Effector CD4-positive, alpha-beta T cell (primary cell): Measurements from ENCODE around the gene ASB18.

Source experiments
- DNase-seq: peaks from one replicate; pipeline ENCODE4 v3.0.0-alpha.2; 2020

ASB18 gene

DNA sequence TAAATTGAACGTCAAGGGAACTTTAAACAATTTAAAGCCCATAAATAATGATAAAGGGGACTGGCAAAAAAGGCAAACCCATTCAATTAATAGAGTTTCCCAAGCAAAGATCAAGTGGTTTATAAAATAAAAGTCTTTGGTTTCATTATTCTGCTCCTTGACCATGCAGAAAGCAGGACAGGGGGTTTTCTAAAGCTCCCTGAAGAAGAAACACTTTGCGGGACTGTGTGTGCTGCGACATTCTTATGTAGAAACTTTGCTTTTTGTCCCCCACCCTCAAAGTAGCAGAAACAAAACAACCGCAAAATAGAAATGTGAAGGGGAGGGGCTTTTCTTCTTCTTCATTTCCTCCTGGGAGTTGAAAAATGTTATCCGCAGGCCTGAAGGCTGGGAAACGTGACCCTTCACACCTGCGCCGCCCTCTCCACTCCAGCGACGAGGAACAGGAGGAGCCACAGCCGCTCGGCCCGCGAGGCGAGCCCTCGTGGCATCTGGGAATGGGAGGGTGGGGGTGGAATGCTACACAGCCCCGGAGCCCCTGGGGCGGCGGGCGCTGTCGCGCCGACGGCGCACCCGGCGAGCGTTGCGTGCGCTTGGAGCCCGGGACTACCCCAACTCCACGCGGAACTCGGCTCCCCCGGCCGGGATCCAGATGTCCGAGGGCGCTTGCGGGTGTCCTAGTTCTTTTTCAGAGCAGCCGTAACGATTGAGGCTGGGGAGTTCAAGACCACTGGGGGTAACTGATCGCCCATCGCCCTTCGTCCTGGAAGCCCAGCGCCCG lies 91.8 kb downstream of the ASB18 start:
- no peak for DNase-seq

DNA sequence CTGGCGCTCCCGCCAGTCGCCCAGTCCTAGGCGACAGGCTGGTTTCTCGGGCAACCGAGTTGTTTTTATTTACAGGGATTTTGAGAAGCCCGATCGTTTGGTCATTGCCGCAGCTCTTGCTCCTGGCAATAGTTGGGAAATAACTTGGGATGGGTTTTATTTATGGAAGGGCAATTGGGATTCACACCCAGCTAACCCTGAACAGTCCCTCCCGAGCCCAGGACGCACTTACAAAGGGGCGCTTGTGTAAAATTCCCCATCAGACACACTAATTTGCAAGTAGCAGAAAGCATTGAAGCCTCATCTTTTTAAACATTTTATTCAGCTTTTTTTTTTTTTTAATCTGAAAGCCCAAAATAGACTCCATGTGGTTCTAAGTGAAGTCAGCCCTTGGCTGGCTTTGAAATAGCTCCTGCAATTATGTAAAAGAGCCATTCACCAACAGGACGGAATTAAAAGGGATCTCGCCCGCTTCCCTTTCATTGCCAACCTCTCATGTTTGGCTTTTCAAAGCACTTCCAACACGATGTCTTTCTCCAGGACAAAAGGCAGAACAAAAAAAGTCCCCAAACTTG lies 92.4 kb downstream of the ASB18 start:
- no peak for DNase-seq

DNA sequence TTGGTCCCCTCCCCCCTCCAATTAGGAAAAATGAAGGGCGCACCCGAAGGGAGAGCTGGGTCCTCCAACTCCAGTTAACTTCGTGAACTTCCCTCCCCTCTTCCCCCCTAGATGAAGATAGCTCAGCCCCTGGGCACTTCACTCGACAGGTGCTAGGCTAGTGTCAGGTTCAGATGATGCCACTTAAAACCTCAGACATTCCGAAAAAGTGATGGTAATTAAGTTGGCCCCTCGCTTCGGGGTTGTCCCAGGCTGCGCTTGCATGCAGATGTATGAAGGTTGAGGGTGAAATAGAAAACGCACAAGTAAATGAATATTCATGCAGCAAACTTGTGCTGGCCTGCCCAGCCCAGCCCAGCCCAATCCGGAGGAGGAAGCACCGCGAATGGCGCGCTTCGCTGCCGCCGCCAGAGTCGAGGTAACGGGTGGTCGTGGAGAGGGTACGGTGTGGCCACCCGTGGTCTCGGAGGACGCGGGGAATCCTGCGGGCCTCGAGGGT lies 93.0 kb downstream of the ASB18 start:
- no peak for DNase-seq

DNA sequence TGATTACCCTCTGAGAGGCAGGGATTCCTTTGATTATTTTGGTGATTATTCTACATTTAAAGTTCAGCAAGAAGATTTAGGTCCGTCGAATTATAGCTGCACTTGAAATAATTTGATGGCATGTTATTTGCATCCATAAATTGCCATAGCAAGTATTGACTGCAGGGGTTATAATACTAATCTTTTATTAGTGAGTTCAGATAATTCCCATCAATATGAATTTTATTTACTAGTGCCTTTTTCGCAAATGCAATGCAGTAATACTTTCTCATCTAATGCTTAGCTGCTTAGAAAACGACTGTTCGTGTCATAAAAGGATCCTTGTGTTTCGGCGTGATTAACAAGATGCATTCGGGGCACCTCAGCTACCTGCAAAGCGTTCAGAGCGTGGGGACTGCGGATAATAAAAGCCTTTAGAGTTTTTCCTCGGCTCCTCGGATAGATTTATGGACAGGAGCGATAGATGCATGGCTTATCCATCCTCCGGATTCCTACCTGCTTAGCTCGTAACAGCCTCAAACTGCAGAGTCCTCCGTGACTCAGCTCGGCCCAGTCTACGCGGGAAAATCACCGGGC lies 93.5 kb downstream of the ASB18 start:
- no peak for DNase-seq

DNA sequence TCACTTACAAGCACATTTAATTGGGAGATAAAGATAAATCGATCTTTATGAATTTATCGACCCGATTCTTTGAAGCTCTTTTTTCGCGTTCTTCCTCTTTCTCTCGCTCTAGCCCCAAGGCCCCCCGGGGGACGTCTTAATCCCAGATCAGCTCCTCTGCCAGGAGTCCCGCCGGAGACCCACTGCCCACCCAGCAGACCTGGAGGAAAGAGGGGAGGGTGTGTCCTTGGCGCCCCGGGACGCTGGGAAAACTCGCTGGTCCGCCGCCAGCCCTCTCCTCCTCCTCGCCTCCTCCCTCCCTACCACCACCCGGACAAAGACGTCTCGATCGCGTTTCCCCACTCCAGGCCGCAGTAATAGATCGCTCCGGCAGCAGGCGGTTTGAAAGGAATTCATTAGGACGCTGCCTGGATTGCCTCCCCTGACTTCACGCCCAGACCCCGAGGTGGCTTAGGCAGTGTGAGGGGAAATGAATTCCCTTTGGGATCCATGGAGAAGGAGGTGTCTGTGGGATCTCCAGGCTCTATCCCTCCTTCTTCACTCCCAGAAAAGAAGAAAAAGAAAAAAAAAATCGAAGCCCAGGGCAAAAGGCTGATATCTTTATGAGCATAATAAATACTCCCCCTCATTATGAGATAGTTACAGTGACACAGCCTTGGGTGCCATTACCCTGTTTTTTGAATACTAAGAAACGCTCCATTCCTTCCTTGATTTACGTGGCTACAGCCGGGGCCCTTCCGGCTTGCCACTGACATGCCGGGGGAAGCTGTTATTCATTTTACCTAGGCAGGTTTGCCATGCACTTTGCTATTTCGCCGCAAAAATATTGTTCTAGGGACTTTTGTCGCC lies 94.2 kb downstream of the ASB18 start:
- no peak for DNase-seq

DNA sequence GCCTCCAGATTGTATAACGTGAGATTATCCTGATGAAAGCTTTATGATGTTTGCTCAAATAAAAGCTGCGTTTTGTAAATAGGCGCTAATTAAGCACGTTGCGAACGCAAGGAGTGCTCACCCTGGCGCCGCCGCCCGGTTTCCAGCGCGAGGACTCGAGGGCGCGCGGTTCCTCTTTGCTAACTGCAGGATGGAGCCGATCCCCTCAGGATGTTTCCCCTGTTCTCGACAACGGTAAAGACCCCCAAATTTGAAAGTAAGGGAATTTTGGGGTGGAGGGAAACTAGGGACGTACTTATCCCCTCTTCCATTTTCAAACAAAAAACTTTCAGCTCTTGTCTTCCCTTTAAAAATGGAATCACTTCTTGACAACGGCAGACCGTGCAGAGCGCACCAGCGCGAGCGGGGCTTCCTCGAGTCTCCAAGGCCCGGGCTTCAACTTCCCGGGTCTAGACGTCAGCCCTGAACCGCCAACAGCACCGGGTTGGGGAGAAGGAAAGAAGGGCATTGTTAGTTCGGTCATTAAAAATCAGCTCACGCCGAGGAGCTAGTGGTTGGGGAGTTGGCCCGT lies 95.0 kb downstream of the ASB18 start:
- DNase-seq: no peak

DNA sequence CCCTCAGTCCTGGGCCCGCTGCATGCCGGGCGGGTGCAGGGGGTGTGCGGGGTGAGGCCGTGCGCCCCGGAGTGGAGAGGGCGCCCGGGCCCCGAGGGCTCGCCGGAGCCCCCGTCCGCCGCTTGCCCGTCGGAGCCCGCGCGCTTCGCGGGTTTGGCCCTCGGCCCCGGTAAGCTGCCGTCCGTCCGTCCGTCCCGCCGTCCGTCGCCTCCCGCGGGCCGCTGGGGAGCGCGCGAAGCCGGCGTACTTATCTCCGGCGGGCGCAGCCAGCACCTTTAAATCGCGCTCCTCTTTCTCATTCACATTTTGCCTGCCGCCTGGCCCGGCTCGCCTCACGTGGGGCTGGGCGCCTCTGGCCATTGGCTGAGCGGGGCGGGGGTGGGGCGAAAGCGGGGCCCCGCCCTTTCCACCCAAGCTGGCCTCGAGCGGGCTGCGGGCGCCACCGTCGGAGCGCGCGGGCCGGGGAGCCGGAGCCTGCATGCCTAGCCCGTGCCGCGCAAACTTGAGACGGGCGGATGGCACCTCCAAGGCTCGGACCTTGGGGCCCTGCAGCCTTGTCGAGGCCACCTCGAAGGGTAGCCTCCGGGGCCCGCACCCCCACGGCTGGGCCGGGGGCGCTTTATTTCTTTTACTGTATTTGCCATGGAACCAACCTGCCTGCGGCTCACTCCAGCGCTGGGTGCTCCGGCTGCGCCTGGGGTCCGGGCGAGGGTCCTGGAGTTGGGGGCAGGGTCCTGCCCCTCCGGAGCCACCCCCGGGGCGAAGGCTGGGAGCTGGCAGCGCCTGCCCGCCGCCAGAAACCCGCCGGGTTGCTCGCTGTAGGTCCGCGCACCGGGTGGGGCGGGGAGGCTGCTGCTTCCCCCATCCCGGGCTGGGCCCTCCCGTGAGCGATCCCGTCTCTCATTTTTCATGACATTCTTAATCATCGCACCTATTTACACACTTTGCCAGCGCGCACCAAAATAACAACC lies 95.8 kb downstream of the ASB18 start, which contains the start of gene GBX2:
Gene GBX2, minus strand, starts transcription at position 277 of the 971 bp plus-strand sequence. CDS start 415 bp downstream, outside the sequence.
- no peak for DNase-seq

DNA sequence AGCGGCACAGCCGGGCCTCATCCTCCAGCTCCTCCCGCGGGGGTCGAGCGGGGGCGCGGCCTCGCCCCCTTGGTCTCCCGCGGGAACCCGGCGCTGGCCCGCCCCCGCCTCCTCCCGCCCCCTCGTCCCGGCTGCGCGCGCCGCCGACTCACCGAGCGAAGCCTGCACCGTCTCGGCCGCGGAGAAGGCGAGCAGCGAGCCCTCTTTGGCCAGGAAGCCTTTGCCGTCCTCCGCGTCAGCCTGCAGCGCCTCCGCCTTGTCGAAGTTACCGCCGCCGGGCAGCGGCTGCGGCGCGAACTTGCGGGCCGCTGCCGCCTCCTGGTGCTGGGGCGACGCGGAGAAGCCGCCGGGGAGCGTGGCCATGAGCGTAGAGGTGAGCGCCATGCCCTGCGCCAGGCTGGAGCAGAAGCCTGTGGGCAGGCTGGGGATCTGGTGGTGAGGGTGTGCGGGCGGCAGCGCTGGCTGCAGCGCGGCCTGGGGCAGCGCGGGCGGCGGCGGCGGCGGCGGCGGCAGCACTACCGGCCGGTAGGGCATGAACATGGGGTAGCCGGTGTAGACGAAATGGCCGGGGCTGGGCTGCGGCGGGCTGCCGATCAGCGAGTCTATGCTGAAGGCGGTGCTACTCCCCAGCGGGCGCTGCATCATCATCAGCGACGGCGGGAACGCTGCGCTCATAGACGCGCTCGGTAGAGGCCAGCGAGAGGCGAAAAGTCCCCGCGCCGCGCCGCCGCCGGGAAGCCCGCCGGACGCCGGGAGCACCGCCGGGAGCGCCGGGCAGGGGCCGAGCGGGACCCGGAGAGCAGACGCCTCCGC lies 96.7 kb downstream of the ASB18 start:
- DNase-seq: no peak

DNA sequence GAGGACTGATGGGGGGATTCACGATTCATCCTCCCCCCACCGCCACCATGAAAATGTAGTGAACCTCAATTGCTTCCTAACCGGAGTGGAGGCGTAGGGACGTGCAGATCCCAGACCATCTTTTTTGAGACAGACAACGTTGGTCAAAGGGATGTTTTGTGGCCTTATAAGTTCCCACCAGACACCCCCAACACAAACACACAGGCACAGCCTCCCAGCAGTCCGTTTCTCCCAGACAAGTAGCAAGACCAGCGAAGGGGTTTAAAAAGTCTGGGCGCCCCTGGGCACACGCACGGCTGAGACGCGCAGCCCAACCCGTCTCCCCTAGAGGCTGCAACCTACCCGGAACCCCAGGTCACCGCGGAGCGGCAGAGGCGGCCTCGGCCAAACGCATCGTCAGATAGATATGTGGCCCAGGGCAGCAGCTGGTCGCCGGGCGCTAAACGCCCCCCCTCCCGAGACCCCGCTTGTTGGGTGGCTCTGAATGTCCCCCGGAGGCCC lies 97.4 kb downstream of the ASB18 start:
- no peak for DNase-seq

DNA sequence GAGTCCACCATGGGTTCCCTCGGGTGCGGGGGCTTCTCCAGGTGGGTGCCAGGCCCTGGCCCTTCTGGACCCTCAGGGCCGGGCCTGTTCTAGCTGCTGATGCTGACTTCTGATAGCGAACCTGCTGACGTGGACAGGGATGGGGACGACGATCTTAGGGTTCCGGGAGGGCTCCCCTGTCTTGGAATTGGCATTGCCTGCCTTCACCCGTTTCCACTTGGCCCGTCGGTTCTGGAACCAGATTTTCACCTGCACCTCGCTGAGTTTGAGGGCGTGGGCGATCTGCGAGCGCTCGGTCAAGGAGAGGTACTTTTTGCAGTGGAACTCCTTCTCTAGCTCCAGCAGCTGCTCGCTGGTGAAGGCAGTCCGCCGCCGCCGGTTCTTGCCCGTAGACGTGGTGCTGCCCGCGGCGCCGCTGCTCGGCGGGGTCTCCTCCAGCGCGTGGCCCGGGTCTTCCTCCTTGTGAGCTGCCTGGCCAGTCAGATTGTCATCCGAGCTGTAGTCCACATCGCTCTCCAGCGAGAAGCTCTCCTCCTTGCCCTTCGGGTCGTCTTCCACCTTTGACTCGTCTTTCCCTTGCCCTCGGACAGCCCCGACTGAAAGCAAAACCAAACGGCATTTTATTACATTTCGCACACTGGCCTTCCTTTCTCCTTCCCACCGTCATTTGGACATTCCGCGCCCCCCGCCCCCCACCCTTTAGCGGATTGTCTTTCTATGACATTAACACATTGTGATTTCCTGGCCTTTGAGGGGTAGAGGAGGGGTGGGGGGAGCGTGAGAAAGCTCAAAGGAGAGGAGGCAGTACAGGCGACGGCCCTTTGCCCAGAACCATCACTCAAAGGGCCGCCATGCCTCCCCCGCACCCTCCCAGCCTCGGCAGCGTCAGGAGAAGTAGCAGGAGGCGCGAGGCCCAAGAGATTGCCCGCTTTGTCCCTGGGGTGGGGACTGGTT lies 98.1 kb downstream of the ASB18 start:
- DNase-seq: no peak

DNA sequence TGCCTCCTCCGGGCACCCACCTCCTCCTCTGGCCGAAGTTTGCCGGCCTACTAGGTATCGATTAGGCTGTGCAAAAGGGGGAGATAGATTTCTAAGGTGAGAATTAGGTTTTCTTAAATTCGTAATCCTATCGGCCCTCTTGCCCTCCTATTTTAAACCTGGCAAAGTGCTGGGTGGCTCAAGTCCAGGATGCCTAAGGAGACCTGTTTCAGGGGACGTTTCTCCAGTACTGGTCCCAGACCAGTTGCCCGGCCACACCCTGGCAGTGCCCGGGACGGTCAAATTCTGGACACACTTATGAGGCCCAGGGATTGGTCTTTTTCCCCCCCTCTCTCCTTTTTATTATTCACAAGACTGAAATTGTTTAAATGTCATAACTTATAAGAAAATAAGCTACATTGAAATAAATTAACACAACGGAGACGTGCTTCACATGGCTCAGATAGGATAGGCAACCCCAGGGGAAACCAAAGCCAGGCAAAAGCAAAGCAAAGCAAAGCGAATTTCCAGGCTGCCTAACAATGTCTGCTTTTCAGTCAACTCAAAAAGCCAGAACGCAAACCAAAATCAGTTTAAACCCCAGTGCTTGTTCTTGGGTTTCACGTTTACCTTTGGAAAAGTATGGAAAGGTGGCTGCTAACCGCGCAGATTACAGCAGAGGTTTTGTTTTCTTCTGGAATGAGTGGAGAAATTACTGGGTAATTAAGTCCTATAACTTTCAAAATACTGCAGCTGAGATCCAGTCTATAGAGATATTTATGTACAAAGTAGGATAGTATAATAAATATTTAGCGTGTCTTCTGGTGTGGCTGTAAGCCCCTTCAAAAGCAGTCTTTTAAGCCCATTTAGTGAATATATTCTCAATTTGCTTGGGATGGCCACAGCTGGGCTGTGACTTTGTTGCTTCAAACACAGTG lies 99.0 kb downstream of the ASB18 start:
- no peak for DNase-seq

DNA sequence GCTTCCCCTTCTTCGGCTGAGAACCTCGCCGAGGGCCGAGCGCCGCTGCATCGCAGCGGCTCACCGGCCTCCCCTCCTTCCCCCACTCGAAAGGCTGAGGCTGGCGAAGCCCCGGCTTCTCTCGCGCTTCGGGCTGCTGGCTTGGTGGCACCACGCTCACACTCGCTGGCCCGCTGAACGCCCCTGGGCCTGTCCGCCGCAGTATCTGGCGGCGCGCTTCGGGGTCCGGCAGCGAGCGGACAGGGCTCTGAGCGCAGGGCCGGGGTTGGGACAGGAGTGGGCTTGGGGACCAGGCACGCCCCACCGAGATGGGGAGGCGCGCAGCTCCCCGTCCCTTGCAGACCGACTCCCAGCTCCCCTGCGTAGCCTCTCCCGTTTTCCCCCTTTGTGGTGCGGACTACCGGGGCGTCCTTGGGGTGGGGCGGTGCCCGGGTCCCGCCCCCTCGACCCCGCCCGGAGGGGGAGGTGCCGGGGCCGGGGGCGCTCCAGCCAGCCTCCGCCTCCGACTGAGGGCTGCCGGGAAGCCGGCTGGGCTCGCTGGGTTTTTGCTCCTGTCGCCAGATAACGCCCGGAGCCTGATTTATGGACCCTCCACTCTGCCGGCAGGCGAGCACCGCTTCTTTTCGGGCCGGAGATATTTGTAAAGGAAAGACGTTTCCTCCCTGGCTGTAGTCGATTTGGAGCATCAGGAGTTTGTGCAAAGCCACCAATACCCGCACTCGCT lies 99.8 kb downstream of the ASB18 start:
- no peak for DNase-seq

DNA sequence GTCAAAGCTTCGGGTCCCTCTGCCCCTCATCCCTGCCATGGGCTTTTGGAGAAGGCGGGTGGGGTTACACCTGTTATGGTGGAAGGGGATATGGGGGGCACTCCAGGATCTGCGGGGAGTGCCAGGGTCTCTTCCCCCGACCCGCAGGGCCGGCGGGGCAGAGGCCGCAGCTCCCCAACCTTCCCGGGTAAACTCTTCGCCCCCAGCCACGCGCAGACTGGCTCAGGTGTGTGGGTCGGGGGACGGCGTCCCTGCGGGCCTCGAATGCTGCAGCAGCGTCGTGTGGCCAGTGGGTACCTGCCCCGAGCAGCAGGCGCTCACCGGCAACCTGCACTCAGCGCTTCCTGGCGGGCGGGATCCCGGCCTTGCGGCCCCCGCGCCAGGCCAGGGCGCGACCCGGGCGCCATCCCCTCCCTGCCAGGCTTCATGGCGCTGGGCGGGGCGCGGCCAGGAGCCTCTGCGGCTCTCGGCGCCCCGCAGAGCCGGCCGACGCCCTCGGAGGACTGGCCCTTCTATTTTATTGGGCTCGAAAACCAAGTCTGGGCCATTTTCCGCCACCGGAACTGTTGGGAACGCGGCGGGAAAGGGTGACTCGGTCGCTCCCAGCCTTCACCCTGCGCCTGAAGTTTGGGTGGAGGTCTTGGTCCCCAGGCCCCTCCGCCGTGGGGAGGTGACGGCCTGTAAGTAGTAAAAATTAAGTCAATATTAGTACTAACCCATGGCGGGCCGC lies 100.6 kb downstream of the ASB18 start:
- no peak for DNase-seq

DNA sequence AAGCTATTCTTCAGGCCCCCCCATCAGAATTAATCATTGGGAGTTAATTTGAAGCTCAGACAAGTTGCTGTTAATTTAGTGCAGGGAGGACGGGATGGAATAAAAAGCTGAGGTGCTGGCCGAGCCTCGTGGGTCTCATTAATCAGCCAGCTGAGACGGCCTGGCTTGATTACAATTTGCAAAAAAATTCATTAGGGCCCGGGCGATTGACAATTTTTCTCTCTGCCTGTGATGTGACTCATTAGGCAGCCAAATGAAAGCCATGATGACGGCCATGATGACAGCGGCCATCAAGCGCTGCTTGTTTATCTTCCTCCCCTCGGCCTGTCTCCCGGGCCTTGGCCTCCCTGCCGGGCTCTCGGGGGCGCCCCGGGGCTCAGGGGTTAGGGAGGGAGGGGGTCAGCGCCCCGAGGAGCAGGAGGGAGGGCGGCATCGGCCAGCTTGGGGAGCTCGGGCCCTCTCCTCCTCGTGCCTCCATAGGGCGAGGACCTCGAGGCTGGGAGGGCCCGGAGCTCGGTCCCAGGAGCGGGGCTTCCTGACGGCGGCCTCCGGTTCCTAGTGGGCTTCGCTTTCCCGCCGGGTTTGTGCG lies 101.2 kb downstream of the ASB18 start:
- no peak for DNase-seq

DNA sequence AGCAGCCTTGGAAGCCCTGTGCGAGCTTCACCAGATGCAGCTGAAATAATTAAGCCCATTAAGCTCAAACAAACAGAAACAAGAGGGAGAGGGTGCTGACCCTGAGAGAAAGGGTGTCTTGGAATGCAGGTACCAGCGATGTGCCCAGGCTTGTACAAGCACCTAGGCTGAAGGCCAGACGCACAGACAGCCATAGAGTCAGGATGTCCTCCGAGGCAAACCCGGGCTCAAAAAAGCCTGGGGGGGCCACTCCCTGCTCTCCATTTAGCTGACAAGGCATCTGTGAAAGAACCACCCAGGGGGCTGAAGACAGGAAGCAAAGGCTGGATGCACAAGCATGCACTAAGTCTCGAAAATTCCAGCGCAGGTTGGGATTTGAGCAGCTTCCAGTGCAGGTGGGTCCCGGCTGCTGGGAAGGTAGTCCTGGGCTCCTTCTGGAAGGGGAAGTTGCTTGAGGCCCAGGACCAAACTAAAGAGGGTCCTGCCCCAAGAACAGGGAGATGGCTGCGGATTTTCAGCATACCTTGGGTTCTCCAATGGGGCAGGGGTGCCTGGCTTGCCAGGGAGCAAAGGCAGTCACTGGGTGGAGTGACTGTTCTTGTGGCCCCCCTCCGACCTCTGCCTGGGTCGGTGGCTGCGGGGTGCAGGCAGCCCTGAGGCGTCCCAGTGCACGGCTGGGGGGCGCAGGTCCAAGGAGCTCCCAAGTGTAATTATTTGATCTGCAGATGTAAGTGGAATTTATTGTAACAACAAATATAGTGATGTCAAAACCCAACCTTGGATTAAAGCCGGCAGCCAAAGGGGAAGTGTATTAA lies 102.0 kb downstream of the ASB18 start:
- DNase-seq: no peak
